ENCODE data around the gene HOXD4.

DNA sequence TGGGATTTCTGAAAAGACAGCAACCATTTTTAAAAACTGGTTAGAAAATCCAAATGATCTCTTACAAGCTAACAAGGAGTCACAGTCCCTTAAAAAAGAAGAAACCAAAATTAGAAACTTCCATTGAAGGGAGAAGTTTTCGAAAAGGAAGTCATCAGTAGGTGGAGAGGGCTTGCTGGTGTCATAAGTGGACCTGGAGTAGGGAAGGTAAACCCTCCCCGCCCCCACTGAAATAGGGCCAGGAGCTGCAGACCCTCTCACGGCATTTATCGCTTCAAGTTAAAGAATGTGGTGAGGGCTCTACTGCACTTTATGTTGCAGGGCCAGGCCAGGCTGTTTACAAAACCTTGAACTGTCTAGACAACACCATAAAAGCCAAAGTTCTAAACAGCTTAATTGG is 41.4 kb upstream of the HOXD4 start:
- TF ChIP-seq, protein P1, sequence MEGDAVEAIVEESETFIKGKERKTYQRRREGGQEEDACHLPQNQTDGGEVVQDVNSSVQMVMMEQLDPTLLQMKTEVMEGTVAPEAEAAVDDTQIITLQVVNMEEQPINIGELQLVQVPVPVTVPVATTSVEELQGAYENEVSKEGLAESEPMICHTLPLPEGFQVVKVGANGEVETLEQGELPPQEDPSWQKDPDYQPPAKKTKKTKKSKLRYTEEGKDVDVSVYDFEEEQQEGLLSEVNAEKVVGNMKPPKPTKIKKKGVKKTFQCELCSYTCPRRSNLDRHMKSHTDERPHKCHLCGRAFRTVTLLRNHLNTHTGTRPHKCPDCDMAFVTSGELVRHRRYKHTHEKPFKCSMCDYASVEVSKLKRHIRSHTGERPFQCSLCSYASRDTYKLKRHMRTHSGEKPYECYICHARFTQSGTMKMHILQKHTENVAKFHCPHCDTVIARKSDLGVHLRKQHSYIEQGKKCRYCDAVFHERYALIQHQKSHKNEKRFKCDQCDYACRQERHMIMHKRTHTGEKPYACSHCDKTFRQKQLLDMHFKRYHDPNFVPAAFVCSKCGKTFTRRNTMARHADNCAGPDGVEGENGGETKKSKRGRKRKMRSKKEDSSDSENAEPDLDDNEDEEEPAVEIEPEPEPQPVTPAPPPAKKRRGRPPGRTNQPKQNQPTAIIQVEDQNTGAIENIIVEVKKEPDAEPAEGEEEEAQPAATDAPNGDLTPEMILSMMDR (IDR thresholded peaks at IDR 0.05) = no peak
- TF ChIP-seq POLR2A (IDR thresholded peaks at IDR 0.05) = no peak

Measured in heart left ventricle (tissue), 13 donors.